Choroid plexus epithelial cell (primary cell): ENCODE measurements around the gene TMEM108.

Source experiments
- DNase-seq: peaks from one replicate; pipeline ENCODE4 v3.0.0-alpha.2; 2010; ENCODE audit warnings: low read depth
- H3K4me3 ChIP-seq: 2 replicates; pipeline ENCODE4 v1.5.1; 2011; ENCODE audit warnings: low read depth, mild to moderate bottlenecking, control low read depth, low read length, moderate library complexity
- TF ChIP-seq, protein P1 (sequence below): conservative IDR thresholded peaks from 2 replicates; pipeline ENCODE4 v1.5.1; 2011; ENCODE audit warnings: low read depth, mild to moderate bottlenecking, control low read depth, inconsistent platforms, low read length, moderate library complexity

TMEM108 gene

DNA sequence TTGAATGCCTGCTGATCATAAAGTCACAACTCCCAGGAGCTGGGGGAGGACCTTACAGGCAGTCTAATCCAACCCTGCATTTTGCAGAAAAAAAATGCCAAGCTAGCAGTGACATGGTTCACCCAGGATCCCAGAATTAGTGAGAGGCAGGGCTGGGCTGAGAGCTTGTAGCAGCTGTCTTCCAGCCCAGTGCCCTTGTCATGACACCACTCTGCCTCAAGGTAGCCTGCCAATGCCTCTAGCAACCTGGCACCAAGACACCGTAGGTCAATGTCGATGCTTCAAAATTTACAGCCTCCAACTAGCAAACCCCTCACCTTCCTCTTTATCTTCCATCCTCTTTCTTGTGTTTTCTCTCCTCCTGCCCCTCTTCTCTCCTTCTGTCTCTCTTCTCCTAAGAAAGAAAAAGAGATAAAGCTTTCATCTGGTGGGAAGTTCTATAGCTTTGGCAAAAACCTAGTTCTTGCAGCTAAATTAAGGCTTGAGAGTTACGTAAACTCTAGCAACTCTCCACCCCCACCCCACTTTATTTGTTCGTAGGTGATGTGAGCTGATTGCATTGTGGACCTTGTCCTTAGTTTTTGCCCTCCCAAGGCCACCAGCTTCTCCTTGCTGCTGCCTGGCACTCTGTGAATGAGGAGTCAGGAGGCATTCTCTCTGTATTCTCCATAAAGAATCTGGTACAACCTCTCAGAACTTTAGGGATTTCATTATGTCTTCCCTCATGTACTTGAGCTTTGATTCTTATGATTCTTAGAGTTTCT lies 343.3 kb downstream of the TMEM108 start:
- TF ChIP-seq, protein P1, sequence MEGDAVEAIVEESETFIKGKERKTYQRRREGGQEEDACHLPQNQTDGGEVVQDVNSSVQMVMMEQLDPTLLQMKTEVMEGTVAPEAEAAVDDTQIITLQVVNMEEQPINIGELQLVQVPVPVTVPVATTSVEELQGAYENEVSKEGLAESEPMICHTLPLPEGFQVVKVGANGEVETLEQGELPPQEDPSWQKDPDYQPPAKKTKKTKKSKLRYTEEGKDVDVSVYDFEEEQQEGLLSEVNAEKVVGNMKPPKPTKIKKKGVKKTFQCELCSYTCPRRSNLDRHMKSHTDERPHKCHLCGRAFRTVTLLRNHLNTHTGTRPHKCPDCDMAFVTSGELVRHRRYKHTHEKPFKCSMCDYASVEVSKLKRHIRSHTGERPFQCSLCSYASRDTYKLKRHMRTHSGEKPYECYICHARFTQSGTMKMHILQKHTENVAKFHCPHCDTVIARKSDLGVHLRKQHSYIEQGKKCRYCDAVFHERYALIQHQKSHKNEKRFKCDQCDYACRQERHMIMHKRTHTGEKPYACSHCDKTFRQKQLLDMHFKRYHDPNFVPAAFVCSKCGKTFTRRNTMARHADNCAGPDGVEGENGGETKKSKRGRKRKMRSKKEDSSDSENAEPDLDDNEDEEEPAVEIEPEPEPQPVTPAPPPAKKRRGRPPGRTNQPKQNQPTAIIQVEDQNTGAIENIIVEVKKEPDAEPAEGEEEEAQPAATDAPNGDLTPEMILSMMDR = no peak
- DNase-seq = no peak
- no peak overlapping the region for H3K4me3 ChIP-seq

DNA sequence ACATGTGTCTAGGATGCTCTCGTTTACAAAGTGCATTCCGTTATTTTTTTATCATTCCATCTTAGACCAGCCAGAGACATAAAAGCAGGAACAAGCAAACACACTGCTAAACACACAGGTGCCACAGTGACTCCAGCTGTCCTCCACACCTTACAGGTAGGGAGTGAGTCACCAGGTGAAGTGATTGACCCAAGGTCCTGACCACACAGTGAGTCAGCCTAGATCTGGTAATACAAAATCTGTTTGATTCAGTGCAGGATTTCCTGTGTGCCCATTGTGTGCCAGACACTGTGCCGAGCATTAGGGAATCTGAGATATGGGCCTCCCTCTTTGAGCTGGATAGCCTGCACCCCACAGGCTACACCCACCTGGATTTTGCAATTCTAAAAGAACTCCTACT lies 345.0 kb downstream of the TMEM108 start:
- H3K4me3 ChIP-seq = no peak overlapping the region
- TF ChIP-seq, protein P1 = no peak
- DNase-seq = no peak

DNA sequence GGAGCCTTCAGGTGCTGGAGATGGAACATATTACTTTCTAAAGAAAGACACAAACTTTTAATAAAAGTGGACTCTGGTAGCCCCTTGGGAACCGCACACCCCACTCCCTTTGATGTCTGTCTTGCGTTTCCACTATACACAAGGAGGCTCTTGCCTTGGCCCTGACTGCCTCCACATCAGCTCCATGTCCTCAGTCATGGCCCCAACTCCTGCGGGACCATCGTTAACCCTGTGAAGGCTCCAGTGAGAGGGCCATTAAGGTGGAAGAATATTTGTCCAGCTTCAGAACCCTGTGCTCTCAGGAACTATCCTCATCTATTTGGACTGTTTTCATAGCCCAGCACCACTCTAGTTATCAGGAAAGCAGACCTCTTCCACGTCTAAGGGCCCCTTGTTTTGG lies 345.6 kb downstream of the TMEM108 start:
- no peak for DNase-seq
- TF ChIP-seq, protein P1 = no peak
- H3K4me3 ChIP-seq = no peak overlapping the region

DNA sequence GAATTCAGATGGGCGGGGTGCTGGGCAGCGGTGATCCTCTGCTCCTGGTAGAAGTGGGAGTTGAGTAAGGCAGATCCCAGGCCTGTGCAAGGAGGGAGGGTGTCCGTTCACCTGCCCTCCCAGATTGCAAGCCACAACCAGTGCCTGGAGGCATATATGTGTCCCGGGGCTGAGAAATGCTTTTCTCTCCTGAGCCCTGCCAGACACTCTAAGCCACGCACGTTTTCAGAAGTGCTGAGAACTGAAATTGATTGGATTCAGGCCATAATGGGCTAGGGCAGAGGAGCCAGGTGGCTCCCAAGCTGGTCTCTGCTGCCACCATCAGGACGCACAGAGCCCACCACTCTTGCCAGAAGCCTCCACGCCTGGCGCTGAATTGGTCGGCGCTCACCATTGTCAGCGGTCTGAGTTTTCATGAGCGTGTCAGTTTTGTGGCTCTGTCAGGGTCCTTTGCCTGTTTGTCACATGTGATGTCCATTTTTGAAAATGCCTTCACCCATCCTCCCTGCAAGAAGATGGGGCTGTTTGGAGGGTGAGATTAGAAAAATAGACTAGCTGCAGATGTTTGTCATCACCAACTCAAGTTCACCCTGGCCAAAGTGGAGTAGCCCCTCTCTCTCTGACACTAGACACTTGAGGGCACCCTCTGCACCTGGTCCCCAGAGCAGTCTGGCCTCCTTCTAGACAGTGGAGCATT lies 346.3 kb downstream of the TMEM108 start:
- peak; percentile 76 for DNase-seq
- no peak overlapping the region for H3K4me3 ChIP-seq
- TF ChIP-seq, protein P1 = peak; percentile 91

DNA sequence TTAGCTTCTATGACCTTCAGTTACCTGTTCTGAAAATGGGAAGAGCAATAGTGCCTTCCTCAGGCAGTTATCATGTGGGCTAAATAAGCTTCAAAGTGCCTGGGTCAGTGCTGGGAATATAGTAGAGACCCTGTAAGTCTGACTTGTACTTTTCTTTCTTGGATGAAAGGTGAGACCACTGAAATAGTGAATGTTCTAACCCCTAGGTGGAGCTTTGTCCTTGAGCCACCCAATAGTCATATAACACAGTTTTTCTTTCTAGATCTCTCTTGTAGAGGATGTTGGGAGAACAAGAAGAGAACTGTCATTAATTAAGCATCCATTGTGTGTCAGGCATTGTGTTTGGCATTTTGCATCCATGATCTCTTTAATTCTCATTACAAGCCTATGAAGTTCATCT lies 348.7 kb downstream of the TMEM108 start:
- no peak overlapping the region for H3K4me3 ChIP-seq
- TF ChIP-seq, protein P1 = no peak
- DNase-seq = peak; percentile 18

DNA sequence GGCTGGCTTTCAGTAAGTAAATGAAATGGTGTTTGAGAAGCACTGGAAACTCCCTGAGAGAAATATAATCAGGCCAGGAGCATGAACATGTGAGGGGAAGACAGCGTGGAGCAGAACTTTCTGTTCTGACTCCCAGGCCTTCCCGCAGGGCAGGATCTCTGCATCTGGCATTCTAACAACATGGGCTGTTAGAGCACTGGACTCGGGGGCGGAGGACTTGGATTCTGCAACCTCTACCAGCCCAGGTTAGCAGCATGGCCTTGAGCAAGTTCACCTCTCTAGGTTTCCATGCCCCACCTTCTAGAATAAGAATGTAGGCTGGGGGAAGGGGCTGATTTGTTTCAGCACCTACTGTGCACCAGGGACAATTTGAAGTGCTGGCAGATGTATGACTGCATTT lies 349.1 kb downstream of the TMEM108 start:
- peak; percentile 19 for DNase-seq
- no peak overlapping the region for H3K4me3 ChIP-seq
- TF ChIP-seq, protein P1 = no peak
